ENCODE results near the gene SLC16A13. TPM values are rescaled to one million over a fixed set of nuclear protein-coding genes. Genes with fewer than 3 reads are reported as not detected.

Gene SLC16A13
- total and polyA plus RNA-seq, 7 donors = 0.17 to 1.5 (median 0.57) TPM

DNA sequence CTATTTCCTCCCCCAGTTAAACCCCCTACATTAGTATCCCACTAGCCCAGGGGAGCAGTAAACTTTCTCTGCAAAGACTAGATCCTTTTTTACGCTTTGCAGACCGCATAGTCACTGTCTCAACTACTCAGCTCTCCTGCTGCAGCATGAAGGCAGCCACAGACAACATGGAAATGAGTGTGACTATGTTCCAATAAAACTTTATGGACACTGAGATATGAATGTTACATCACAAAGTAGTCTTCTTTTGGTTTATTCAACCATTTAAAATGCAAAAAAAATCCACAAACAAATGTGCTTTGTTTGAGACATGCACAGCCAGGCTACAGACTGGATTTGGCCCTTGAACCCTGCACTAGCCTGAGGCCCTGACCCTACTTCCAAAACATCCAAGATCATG, 25.3 kb upstream of the SLC16A13 start:
- intact Hi-C loops (cut with DNase I) = loop anchor here in 1 of 2 donors (5.0 kb wide), 1 partner anchor 358 kb away; the partner anchor contains the start of genes C17orf100 and MED31
- no peak for DNase-seq
- TF ChIP-seq, protein P1, sequence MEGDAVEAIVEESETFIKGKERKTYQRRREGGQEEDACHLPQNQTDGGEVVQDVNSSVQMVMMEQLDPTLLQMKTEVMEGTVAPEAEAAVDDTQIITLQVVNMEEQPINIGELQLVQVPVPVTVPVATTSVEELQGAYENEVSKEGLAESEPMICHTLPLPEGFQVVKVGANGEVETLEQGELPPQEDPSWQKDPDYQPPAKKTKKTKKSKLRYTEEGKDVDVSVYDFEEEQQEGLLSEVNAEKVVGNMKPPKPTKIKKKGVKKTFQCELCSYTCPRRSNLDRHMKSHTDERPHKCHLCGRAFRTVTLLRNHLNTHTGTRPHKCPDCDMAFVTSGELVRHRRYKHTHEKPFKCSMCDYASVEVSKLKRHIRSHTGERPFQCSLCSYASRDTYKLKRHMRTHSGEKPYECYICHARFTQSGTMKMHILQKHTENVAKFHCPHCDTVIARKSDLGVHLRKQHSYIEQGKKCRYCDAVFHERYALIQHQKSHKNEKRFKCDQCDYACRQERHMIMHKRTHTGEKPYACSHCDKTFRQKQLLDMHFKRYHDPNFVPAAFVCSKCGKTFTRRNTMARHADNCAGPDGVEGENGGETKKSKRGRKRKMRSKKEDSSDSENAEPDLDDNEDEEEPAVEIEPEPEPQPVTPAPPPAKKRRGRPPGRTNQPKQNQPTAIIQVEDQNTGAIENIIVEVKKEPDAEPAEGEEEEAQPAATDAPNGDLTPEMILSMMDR (IDR thresholded peaks at IDR 0.05) = no peak
- Histone ChIP-seq H3K27ac (no peak overlapping the region), H3K4me1 (peaks cover 28% of the 10 kb centered on the region), H3K9me3 (no peaks in the 10 kb centered on the region), H3K27me3 (ENCODE audit: insufficient read depth in 3 of 3, low read length in 2 of 3) (no peaks in the 10 kb centered on the region), H3K36me3 (ENCODE audit: insufficient read depth in 1 of 2, low read depth in 1 of 2) (peaks cover 2 to 16% of the 10 kb centered on the region in 2 donors), H3K4me3 (peak overlapping the region; percentile 82)
- no peak for ATAC-seq
- 84 to 87% (median 86%) methylated on average over 2 of the region's 2 CpGs for WGBS, 3 donors

DNA sequence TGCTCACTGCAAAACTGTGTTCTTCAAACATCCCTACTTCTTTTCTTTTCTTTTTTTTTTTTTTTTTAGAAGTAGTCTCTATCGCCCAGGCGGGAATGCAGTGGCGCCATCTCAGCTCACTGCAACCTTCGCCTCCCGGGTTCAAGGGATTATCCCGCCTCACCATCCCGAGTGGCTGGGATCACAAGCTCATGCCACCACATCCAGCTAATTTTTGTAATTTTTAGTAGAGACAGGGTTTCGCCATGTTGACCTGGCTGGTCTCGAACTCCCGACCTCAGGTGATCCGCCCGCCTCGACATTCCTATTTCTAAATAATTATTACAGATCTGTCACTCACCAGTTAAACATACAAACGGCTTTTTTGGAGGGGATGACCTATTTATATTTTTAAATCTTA, 24.4 kb upstream of the SLC16A13 start:
- Histone ChIP-seq H3K4me1 (peaks cover 33% of the 10 kb centered on the region), H3K27ac (no peak overlapping the region)

DNA sequence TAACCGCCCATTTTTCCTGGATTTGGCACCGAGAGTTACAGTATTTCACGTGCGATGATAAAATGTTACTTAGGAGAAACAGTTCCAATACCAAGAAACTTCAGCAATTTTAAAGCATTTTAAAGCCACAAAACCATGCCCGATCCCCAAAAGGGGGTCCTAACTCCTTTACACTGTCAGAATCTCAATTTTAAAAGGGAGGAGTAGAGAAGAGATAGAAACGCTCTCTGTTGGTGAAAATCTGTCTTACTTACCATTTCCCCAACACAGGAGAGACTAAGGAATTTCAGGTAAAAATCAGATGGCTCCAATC, 23.9 kb upstream of the SLC16A13 start:
- Histone ChIP-seq H3K27me3 (ENCODE audit: insufficient read depth in 3 of 3, low read length in 2 of 3) (no peaks in the 10 kb centered on the region), H3K4me3 (peak overlapping the region; percentile 82), H3K4me1 (peaks cover 33% of the 10 kb centered on the region), H3K9me3 (no peaks in the 10 kb centered on the region), H3K36me3 (ENCODE audit: insufficient read depth in 1 of 2, low read depth in 1 of 2) (peaks cover 2 to 23% of the 10 kb centered on the region in 2 donors), H3K27ac (peak overlapping the region; percentile 98)
- TF ChIP-seq, protein P1 (IDR thresholded peaks at IDR 0.05) = no peak
- ATAC-seq = no peak
- DNase-seq = no peak
- intact Hi-C loops (cut with DNase I) = loop anchor here in 1 of 2 donors (5.0 kb wide), 1 partner anchor 360 kb away; the partner anchor contains the start of genes C17orf100 and MED31
- WGBS, 3 donors = 0 to 1% (median 1%) methylated on average over 6 of the region's 6 CpGs

More for the DNA sequence above, 24.4 kb upstream of the SLC16A13 start:
- TF ChIP-seq, protein P1 (IDR thresholded peaks at IDR 0.05) = no peak
- intact Hi-C loops (cut with DNase I) = loop anchor here in 1 of 2 donors (5.0 kb wide), 1 partner anchor 359 kb away; the partner anchor contains the start of genes C17orf100 and MED31
- WGBS, 3 donors = 41 to 55% (median 41%) methylated on average over 14 of the region's 14 CpGs
- H3K36me3 ChIP-seq (ENCODE audit: insufficient read depth in 1 of 2, low read depth in 1 of 2) = peaks cover 2 to 18% of the 10 kb centered on the region in 2 donors
- ATAC-seq = no peak
- DNase-seq = peak in 1 of 2 donors; percentile 36
- peak overlapping the region; percentile 82 for H3K4me3 ChIP-seq
- no peaks in the 10 kb centered on the region for H3K27me3 ChIP-seq (ENCODE audit: insufficient read depth in 3 of 3, low read length in 2 of 3)
- no peaks in the 10 kb centered on the region for H3K9me3 ChIP-seq

GRCh38 chr17:7014261-7014994, 21.4 kb upstream of the SLC16A13 start:
- TF ChIP-seq, protein P1 (IDR thresholded peaks at IDR 0.05) = peak; percentile 73
- 0% methylated on average over 45 to 75 of the region's 75 CpGs for WGBS, 3 donors
- peak overlapping the region; percentile 98 for H3K27ac ChIP-seq
- intact Hi-C loops (cut with DNase I) = loop anchor here in 1 of 2 donors (5.0 kb wide), 1 partner anchor 362 kb away; the partner anchor contains the start of genes C17orf100 and MED31
- H3K9me3 ChIP-seq = no peaks in the 10 kb centered on the region
- DNase-seq = peak; percentile 99
- no peaks in the 10 kb centered on the region for H3K27me3 ChIP-seq (ENCODE audit: insufficient read depth in 3 of 3, low read length in 2 of 3)
- ATAC-seq = peak; percentile 89 to 91 (median 90)
- H3K4me1 ChIP-seq = peaks cover 35% of the 10 kb centered on the region
- peaks cover 0 to 20% of the 10 kb centered on the region in 2 donors for H3K36me3 ChIP-seq (ENCODE audit: insufficient read depth in 1 of 2, low read depth in 1 of 2)
- peak overlapping the region; percentile 82 for H3K4me3 ChIP-seq

Data from psoas muscle (tissue), 8 donors.